GM11168 (cell line): Measurements from ENCODE around the gene RABEP1.
"Not testable (repeated sequence)": the region's sequence is repeated elsewhere in the genome, so short reads cannot be mapped to it uniquely, and the experiment has no call there.

Source experiments
- in situ Hi-C: fragments of 300-500 bp; cut with MboI; formaldehyde crosslinking; loops from one replicate; pipeline ENCODE4 v1.12.0; 2022; ENCODE audit warnings: low sequenced_read_pairs; ENCODE audit not compliant: unreplicated experiment

The RABEP1 gene

DNA sequence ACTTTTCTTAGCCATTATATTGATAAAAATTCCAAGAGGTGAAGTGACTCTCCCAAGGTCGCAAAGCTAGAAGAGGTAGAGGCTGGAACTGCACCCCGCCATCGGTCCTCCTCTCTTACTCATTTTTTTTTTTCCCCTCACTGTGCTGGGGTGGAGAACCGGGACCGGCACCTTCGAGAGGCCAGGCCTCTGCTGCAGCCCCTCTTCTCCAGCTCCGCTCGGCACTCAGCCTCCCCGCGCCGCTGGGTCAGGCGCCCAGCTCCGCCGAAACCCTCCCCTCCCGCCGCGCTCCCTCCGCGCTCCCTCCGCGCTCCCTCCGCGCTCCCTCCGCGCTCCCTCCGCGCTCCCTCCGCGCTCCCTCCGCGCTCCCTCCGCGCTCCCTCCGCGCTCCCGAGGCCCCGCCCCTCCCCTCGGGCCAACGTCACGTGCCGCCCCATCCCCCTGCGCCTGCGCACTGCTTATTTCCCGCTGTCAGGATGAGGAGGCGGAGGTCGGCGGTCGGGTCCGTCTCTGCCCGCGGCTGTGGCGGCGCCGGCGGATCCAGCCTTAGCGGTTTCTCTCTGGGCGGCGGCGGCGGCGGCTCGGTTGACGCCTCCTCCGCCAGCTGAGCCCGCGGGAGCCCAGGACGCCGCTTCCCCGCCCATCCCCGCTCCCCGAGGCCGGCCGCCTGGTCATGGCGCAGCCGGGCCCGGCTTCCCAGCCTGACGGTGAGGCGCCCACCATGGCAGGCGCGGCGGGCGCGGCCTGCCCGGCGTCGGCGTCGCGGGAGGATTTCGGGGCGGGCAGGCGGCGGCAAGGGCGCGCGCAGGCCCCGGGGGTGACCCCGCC is at the start of gene RABEP1:
TSS of gene RABEP1 (plus strand) at position 471 of the 828 bp plus-strand sequence. CDS start at position 674, 203 bp downstream.
- in situ Hi-C loops: no loop called here

DNA sequence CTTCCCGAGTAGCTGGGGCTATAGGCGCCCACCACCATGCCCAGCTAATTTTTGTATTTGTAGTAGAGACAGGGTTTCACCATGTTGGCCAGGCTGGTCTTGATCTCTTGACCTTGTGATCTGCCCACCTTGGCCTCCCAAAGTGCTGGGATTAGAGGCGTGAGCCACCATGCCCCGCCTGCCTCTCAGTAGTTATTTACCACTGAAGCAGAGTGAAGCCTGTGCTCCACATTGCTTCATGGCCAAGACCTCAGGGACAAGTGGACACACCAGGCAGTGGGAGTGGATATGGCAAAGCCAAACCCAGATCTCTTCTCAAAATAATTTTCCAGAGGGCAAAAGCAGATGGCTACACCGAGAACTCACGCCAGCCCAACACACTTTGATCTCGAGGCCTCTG is 48.6 kb upstream of the RABEP1 start:
- in situ Hi-C loops: not testable (repeated sequence)

GRCh38 chr17:5234645-5235576 is 47.2 kb upstream of the RABEP1 start, which contains the start of gene SCIMP:
SCIMP (minus strand) TSS chr17:5234860; CDS start chr17:5234755, 105 bp downstream.
- in situ Hi-C loops: loop anchor here (5.0 kb wide), 1 partner anchor 38 kb away; no protein-coding TSS in a partner anchor

DNA sequence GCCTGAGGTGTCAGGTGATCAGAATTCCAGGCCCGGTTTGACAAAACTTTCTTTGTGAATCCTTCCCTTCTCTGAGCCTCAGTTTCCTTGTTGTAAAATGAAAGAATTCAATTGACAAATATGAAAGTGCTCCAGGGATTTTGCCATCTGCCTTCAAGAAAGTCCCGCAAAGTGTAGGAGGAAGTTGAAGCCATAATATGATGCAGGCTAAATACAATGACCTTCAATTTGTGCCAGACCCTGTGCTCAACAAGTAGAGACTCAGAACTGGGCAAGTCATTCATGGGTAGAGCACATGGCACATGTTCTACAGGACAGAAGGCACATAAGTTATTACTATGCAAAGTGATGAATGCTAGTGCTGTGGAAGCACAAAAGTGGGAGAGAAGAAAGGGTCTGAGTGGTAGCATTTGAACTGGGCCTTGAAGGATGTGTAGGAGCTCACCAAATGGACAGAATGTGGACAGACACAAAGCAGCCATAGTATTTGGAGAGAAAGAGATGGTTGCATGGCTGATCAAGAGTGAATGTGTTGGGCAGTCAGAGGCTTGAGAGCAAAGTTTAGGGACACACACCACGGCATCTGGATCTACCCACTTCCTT is 45.0 kb upstream of the RABEP1 start:
- in situ Hi-C loops: loop anchor here (5.0 kb wide), 1 partner anchor 40 kb away; no protein-coding TSS in a partner anchor

GRCh38 chr17:5237541-5238016 is 44.5 kb upstream of the RABEP1 start:
- in situ Hi-C loops: loop anchor here (5.0 kb wide), 1 partner anchor 40 kb away; no protein-coding TSS in a partner anchor

DNA sequence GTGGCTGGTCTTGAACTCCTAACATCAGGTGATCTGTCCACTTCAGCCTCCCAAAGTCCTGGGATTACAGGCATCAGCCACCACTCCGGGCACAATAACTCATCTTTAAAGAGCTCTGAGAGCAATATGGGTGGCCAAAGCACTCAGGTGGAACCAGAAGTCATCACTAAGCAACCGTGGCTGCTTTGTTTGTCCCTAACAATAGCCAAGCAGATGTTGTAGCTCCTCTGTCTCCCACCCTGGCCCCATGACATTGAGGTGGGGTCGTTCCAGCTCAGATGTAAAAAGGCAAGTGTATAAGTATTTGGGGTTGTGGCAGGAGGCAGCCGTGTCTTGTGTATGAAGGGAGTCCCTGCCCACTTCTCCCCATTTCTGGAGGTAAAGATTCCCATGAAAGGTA is 43.8 kb upstream of the RABEP1 start:
- in situ Hi-C loops: loop anchor here (5.0 kb wide), 1 partner anchor 41 kb away; no protein-coding TSS in a partner anchor

DNA sequence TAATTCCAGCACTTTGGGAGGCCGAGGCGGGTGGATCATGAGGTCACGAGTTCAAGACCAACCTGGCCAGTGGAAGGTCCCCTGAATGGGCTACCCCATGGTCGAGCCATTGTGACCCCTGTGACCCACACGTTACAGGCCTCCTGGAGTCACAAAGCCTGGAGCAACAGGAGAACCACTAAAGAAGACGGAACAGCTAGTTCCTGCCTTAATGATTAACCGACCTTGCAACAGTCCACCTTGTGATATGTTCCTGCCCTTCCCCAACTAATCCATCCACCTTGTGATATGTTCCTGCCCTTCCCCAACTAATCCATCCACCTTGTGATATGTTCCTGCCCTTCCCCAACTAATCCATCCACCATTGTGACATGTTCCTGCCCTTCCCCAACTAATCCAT is 42.3 kb upstream of the RABEP1 start:
- in situ Hi-C loops: loop anchor here (5.0 to 10.0 kb wide), 2 partner anchors 42 to 185 kb away; partner anchors contain the start of gene RPAIN

GRCh38 chr17:5241861-5242671 is 40.0 kb upstream of the RABEP1 start:
- in situ Hi-C loops: loop anchor here (10.0 kb wide), 1 partner anchor 183 kb away; the partner anchor contains the start of gene RPAIN

DNA sequence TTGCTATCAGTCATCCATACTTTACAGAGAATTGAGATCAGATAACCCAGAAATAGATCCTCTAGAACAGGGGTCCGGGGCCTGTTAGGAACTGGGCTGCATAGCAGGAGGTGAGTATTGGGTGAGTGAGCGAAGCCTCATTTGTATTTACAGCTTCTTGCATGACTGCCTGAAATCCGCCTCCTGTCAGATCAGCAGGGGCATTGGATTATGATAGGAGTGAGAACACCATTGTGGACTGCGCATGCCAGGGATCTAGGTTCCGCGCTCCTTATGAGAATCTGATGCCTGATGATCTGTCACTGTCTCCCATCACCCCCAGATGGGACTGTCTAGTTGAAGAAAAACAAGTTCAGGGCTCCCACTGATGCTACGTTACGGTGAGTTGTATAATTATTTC is 34.5 kb upstream of the RABEP1 start:
- in situ Hi-C loops: loop anchor here (10.0 kb wide), 1 partner anchor 177 kb away; the partner anchor contains the start of gene RPAIN

- in situ Hi-C loops: loop anchor here (10.0 kb wide), 1 partner anchor 176 kb away; the partner anchor contains the start of gene RPAIN
These were observed 33.1 kb upstream of the RABEP1 start for GRCh38 chr17:5248821-5249479.

DNA sequence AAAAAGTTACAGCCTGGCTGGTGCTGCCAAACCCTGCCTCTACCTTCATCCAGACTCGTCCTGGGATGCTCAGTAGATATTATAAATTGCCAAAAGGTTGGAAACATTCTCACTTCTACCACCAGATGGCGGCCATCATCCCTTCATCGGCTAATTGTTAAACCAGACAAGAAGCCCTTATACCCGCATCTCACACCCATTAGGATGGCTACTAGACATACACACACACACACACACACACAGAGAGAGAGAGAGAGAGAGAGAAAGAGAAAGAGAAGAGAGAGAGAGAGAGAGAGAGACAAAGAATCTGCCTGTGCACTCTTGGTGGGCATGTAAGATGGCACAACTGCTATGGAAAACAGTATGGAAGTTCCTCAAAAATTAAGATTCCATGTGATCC is 32.5 kb upstream of the RABEP1 start:
- in situ Hi-C loops: loop anchor here (10.0 kb wide), 1 partner anchor 175 kb away; the partner anchor contains the start of gene RPAIN

- in situ Hi-C loops: no loop called here
These were observed 27.7 kb upstream of the RABEP1 start for GRCh38 chr17:5254414-5254813.

- in situ Hi-C loops: no loop called here
These were observed 27.1 kb upstream of the RABEP1 start for GRCh38 chr17:5254903-5255521.

DNA sequence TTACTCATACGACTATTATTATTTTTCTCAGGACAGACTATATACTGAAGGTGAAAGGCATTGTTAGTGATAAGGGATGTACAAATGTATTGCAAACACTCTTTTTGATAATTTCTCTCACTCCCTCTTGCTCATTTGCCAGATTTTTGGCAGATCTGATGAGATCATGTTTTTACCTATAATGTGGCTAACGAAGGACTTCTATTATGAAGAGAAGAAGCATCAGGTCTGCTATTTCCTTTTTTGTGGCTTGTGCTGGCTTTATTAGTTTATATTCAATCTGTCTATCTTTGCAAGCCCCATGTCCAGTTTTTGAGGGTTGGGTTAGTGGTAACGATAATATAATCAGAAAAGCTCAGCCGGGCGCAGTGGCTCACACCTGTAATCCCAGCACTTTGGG is 25.0 kb upstream of the RABEP1 start:
- in situ Hi-C loops: no loop called here

- in situ Hi-C loops: no loop called here
These were observed 21.5 kb upstream of the RABEP1 start for GRCh38 chr17:5260542-5260941.

- in situ Hi-C loops: no loop called here
These were observed 19.6 kb upstream of the RABEP1 start for GRCh38 chr17:5262416-5262991.

DNA sequence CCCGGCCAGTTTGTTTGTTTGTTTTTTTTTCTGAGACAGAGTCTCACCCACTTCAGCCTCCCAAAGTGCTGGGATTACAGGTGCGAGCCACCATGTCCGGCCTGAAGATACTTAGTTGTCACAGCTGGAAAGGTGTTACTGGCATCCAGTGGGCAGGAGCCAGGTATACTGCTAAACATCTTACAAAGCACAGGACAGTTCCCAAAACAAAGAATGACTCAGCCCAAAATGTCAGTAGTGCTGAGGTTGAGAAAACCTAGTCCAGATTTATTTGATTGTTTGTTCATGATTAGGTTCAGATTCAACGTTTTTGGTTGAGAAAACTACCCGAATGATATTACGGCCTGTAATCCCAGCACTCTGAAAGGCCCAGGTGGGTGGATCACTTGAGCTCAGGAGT is 18.6 kb upstream of the RABEP1 start:
- in situ Hi-C loops: no loop called here

DNA sequence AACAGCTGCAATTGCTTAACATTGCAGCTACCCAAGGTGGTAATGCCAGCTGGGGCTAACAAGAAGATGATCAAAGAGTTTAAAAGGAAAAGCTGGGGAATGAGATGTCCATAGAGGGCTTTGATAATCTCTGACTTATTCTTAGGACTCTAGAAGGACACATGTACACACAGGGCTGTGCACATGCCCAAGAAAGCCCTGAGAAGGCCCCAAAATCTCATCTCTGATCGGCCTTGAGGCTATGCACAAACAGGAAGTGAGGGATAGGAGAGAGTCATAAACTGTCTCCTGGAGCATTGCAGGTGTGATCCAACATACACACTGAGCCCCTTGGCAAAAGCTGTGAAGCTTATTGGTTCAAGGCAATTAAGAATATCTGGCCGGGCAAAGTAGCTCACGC is 17.2 kb upstream of the RABEP1 start:
- in situ Hi-C loops: no loop called here
